Activated naive CD4-positive, alpha-beta T cell treated with anti-CD3 and anti-CD28 coated beads, Interleukin-2, amount 10 ng/mL, durations not matched to agents 7 days and 5 days (primary cell): ENCODE results near the gene TACR1.

Experiments used
- CTCF ChIA-PET: fragments of 350-600 bp; sonication (Branson Sonifier 250); formaldehyde crosslinking; loops from one replicate; lab custom pipeline; 2021; ENCODE audit warnings: antibody characterized with exemption; lab: Charles Lee
- DNase-seq: peaks from one replicate; pipeline ENCODE4 v3.0.0-alpha.2; 2020
- H3K27ac Mint-ChIP-seq: one replicate; pipeline ENCODE4 v1.8.0; 2021; ENCODE audit warnings: mild to moderate bottlenecking, moderate library complexity, mixed read lengths
- H3K27me3 Mint-ChIP-seq: one replicate; pipeline ENCODE4 v1.8.0; 2021; ENCODE audit warnings: mild to moderate bottlenecking, mixed read lengths
- H3K36me3 Mint-ChIP-seq: one replicate; pipeline ENCODE4 v1.8.0; 2021; ENCODE audit warnings: mixed read lengths
- H3K4me1 Mint-ChIP-seq: one replicate; pipeline ENCODE4 v1.8.0; 2021; ENCODE audit warnings: mixed read lengths
- H3K4me3 Mint-ChIP-seq: one replicate; pipeline ENCODE4 v1.8.0; 2021; ENCODE audit warnings: mild to moderate bottlenecking, moderate library complexity, mixed read lengths
- H3K9me3 Mint-ChIP-seq: one replicate; pipeline ENCODE4 v1.8.0; 2021; ENCODE audit warnings: mixed read lengths

TACR1 gene

DNA sequence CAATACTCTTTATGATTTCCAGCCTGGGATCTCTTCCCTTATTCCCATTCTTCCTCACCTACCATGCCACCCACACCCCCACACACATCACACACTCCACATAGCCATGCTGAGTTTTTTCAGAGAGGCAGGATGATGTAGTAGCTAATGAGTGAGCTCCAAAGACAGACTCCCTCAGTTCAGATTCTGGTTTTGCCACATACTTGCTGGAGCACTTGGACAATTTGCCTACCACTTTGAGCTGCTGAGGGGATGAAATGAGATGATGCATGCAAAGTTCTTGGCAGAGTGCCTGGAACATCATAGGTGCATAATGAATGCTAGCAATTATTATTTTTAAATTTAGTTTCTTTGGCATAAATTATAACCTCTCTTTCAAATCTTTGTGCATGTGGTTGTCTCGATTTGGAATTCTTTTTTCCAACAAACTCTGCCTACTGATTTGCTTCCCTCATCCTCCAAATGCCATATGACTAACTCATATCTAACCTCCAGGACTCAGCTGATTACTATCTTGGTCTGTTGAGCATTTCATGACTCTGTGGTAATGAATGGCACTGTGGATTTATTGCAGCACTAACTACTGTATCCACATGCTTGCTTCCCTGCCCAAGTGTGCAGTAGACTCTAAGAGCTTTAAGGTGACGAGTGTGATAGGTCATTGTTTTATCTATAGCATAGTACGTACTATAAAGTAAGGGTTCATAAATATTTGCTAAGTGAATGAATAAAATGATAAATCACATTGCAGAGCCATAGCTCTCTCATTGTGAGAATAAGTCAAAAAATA, 99.1 kb downstream of the TACR1 start:
- no peaks in the 10 kb centered on the region for H3K36me3 Mint-ChIP-seq
- no peak overlapping the region for H3K4me3 Mint-ChIP-seq
- H3K4me1 Mint-ChIP-seq = no peaks in the 10 kb centered on the region
- H3K9me3 Mint-ChIP-seq = peaks cover 3% of the 10 kb centered on the region
- CTCF ChIA-PET = no interaction called here
- no peak overlapping the region for H3K27ac Mint-ChIP-seq
- DNase-seq = no peak
- H3K27me3 Mint-ChIP-seq = peaks cover 12% of the 10 kb centered on the region

DNA sequence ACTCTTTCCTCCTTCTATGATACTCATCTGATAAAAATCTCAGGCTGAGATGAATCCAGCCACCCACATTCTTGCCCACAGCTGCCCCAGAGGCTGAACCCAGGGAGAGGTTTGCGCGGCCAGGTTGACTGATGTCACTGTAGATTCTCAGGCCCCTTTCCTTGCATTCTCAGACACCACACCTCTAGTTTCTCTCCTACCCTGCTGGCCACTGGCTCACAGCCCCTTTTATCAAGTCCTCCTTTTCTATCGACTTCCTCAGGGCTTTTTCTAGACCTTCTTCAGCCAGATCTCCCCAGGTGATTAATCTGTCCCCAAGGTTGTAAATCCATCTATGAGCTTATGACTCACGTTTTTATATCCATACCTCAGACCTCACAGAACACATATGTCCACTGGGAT, 99.8 kb downstream of the TACR1 start:
- H3K27me3 Mint-ChIP-seq = peaks cover 12% of the 10 kb centered on the region

DNA sequence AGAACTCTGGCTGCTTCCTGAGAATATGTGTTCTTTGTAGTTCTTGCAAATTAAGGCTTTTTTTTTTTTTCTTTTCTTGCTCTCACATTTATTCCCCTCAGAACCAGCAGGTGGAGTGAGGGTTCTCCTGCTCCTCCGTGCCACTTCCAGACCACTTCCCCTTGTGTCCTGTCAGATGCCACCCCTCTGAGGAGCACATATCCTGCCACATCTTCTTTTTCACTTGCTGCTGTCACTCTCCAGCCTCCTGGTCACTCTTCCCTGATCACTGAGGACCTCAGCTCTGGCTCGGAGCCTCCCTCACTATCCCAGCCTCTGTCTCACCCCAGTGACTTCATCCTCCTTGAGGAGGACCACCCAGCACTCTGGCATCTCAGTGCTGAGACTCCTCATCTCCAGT, 100.5 kb downstream of the TACR1 start:
- no peaks in the 10 kb centered on the region for H3K4me1 Mint-ChIP-seq
- peaks cover 3% of the 10 kb centered on the region for H3K9me3 Mint-ChIP-seq
- DNase-seq = no peak
- CTCF ChIA-PET = interaction anchor here (0.6 to 1.5 kb wide), 3 partner anchors 25 to 1098 kb away, joined by 3 read pairs; no protein-coding TSS in a partner anchor
- H3K27me3 Mint-ChIP-seq = peaks cover 12% of the 10 kb centered on the region
- H3K4me3 Mint-ChIP-seq = no peak overlapping the region
- no peak overlapping the region for H3K27ac Mint-ChIP-seq
- no peaks in the 10 kb centered on the region for H3K36me3 Mint-ChIP-seq

More for the DNA sequence above, 99.8 kb downstream of the TACR1 start:
- no peaks in the 10 kb centered on the region for H3K4me1 Mint-ChIP-seq
- H3K36me3 Mint-ChIP-seq = no peaks in the 10 kb centered on the region
- DNase-seq = no peak
- CTCF ChIA-PET = no interaction called here
- H3K4me3 Mint-ChIP-seq = no peak overlapping the region
- no peak overlapping the region for H3K27ac Mint-ChIP-seq
- H3K9me3 Mint-ChIP-seq = peaks cover 3% of the 10 kb centered on the region

DNA sequence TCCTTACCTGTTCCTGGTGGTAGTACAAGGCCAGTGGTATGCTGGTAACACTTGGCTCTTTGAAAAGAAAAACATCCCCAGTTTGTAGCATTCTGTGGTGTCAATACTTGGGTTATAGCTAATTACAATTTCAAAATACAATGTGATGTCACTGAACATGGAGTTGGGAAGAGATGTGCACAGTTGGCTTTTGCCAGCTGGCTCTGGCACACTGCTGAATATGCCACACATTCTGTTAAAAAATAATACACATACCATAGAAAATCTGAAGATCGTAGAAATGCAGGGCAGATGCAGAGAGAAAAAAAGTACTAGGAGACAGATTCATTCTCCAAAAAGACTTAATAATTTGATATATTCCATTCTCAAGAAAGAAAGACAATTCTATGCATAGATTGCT, 101.5 kb downstream of the TACR1 start:
- CTCF ChIA-PET = interaction anchor here (1.5 kb wide), 1 partner anchor 24 kb away, joined by 3 read pairs; no protein-coding TSS in a partner anchor
- H3K9me3 Mint-ChIP-seq = peaks cover 3% of the 10 kb centered on the region
- no peaks in the 10 kb centered on the region for H3K36me3 Mint-ChIP-seq
- no peaks in the 10 kb centered on the region for H3K4me1 Mint-ChIP-seq
- peaks cover 12% of the 10 kb centered on the region for H3K27me3 Mint-ChIP-seq
- no peak overlapping the region for H3K4me3 Mint-ChIP-seq
- no peak for DNase-seq
- H3K27ac Mint-ChIP-seq = no peak overlapping the region

DNA sequence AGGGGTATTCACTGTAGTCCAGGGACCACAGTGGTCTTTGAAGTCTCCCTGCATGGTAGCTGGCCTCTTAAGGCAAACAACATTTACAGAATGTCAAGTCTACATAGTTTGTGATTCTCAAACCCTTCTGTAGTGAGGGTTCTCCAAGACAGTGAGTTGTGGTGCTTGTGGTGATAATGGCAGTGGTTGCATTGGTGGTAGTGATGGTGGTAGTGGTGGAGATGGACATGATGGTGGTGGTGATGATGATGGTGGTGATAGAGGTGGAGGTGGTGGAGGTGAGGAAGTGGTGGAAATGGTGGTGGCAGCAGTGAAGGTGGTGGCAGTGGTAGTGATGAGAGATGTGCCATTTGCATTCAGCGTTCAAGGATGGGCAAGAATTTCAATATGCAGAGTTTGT, 104.9 kb downstream of the TACR1 start:
- Mint-ChIP-seq H3K27ac (no peak overlapping the region), H3K9me3 (no peaks in the 10 kb centered on the region), H3K36me3 (no peaks in the 10 kb centered on the region), H3K4me1 (no peaks in the 10 kb centered on the region), H3K27me3 (peaks cover 11% of the 10 kb centered on the region), H3K4me3 (no peak overlapping the region)
- no peak for DNase-seq
- CTCF ChIA-PET = no interaction called here

DNA sequence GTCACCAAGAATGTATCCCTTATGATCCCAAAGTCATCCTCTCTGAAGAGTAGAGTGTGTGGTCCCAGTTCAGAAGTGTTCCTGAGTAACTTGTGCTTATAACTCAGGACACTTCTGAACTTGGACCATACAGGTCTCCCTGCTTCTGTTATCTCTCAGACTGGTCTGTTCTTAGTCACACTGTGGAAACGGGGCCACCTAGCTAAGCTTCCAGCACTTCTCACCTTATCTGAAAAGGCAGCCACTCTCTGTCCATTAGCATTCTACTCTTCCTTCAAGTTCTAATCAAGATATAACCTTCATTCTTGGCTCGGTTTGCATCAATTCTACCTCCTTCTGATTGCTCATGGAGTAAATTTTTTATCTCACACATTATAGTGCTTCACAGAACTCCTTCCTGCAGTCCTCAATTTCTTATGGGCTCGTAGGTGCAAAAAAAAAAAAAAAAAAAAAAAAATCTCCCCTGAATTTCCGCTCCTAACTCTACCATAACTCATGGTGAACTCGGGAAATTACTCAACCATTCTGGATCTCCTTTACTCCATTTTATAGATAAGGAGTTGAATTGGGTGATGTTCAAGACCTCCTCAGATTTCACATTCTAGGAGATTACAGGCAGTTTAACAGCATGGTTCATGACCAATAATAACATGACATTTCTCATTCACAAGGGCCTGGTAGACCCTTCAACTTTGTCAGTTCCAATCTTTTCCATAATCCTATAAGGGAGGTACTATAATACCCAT, 108.4 kb downstream of the TACR1 start:
- Mint-ChIP-seq H3K4me3 (no peak overlapping the region), H3K36me3 (no peaks in the 10 kb centered on the region), H3K4me1 (no peaks in the 10 kb centered on the region), H3K9me3 (no peaks in the 10 kb centered on the region), H3K27ac (no peak overlapping the region), H3K27me3 (no peaks in the 10 kb centered on the region)
- CTCF ChIA-PET = no interaction called here
- no peak for DNase-seq

DNA sequence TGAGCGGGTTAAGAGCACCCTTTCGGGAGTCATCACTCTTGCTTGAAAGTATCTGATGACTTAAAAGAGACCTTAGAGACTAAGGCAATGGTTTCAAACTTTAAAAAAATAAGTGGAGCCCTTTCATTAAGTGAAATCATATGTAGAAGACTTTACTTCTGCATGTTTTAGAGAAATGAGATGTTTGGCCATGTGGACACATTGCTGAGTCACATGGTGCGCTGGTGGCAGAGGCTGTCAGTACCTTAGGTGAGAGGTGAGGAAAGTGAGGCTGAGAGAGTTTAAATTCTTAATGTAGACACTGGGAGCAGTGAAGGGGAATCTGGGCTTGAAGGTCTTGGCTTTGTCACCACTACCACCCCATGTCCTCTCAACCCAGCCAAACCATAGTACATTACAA, 109.8 kb downstream of the TACR1 start:
- Mint-ChIP-seq H3K9me3 (no peaks in the 10 kb centered on the region), H3K27ac (no peak overlapping the region), H3K4me1 (no peaks in the 10 kb centered on the region), H3K4me3 (no peak overlapping the region), H3K27me3 (no peaks in the 10 kb centered on the region), H3K36me3 (no peaks in the 10 kb centered on the region)
- CTCF ChIA-PET = interaction anchor here (1.1 kb wide), 1 partner anchor 25 kb away, joined by 5 read pairs; no protein-coding TSS in a partner anchor
- no peak for DNase-seq

DNA sequence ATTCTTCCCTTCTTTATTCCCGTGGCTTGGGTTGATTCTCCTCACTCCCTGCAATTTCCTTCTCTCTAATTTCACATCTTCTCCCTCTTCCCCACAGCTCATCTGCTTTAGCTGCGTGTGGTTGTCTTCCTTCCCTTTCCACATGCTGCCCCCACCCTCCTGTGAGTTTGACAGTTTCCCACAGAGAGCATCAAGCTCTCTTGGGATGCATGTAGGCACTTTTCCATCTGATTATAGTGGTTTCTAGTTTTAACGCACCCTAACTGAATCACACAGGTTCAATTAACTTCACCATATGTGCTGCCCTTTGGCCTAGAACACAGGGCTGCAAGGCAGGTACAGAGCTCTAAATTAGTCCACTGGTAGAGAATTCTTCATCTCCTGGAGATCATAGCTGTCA, 110.5 kb downstream of the TACR1 start:
- H3K27me3 Mint-ChIP-seq = no peaks in the 10 kb centered on the region
- H3K9me3 Mint-ChIP-seq = no peaks in the 10 kb centered on the region

DNA sequence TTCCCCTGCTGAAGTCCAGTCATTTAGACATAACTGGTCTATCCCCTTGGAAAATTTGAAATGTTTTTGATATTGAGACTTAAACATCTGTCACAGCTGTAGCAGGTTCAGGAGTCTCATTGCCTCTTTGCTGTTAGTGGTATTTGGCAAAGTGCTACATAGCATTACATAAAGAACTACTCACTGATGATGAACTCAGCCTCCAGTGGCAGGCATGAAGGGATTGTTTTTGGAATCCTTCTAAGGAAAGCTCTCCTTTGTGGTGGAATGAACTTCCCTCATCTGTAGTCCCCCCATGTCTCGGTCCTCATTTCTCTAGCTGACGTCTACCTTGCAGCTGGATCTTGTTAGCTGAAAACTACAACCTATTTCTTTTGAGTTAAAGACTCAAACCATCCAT, 111.6 kb downstream of the TACR1 start:
- DNase-seq = no peak
- H3K27me3 Mint-ChIP-seq = no peaks in the 10 kb centered on the region

More for the DNA sequence above, 110.5 kb downstream of the TACR1 start:
- Mint-ChIP-seq H3K4me1 (no peaks in the 10 kb centered on the region), H3K36me3 (no peaks in the 10 kb centered on the region), H3K27ac (no peak overlapping the region), H3K4me3 (no peak overlapping the region)
- no peak for DNase-seq
- CTCF ChIA-PET = interaction anchor here (1.1 kb wide), 1 partner anchor 25 kb away, joined by 5 read pairs; no protein-coding TSS in a partner anchor

DNA sequence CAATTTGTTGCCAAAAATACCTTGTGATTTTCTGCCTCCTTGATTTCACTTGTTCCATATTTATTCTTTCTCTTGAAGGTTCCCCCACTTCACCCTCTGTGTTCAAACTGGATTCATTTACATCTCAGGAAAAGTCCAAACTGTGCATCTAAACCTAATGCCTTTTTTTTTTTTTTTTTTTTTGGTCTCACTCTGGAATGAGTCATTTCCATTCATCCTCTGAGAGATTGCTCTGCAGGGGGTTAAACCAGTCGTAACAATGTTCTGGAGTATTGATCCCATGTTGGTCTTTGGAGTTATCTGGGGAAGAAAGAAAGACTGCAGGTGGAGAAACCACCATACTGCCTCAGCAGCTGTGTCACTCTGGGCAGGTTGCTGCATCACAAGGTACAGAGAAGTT, 119.7 kb downstream of the TACR1 start:
- CTCF ChIA-PET = no interaction called here
- H3K4me1 Mint-ChIP-seq = no peaks in the 10 kb centered on the region
- no peaks in the 10 kb centered on the region for H3K27me3 Mint-ChIP-seq
- peaks cover 3% of the 10 kb centered on the region for H3K9me3 Mint-ChIP-seq
- no peak for DNase-seq
- H3K27ac Mint-ChIP-seq = no peak overlapping the region
- H3K4me3 Mint-ChIP-seq = no peak overlapping the region
- no peaks in the 10 kb centered on the region for H3K36me3 Mint-ChIP-seq

More for the DNA sequence above, 111.6 kb downstream of the TACR1 start:
- no peaks in the 10 kb centered on the region for H3K4me1 Mint-ChIP-seq
- no peak overlapping the region for H3K4me3 Mint-ChIP-seq
- no peaks in the 10 kb centered on the region for H3K9me3 Mint-ChIP-seq
- CTCF ChIA-PET = no interaction called here
- no peaks in the 10 kb centered on the region for H3K36me3 Mint-ChIP-seq
- no peak overlapping the region for H3K27ac Mint-ChIP-seq

DNA sequence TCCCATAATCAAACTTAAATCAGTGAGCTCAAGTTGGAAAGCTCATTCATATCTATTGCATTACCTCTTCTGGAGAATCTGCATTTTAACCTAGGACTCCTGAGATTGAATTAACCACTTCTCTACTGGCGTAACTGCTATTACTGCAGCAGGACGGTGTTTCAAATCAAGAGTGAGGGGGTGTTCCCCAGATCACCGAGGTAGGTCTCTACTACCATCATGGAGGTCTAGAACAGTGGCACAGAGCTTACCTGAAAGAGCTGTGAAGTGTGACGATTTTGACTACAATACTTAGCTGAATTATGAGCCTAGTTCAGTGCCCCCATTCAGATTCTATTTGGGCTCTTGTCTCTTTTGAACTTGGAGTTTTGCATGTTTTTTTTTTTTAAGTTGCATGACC, 121.4 kb downstream of the TACR1 start:
- Mint-ChIP-seq H3K27ac (no peak overlapping the region), H3K27me3 (no peaks in the 10 kb centered on the region)

DNA sequence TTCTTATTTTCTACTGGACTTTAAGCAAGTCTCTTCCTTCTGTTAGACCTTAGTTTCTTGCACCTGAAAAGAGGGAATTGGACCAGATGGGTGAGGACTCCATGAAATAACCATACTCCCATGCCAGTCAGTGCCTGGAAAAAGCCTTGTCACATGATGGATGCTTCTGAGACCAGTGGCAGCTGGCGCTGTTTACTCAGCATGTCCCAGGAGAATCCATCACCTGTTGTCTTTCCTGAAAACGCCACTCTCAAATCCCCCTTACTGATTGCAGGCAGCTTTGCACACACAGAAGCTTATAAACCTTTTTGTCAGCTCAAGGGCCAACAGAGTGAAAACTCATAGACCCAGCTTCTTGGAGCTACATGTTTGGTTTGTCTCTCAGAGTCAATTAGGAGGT, 123.2 kb downstream of the TACR1 start:
- H3K27ac Mint-ChIP-seq = no peak overlapping the region
- no peaks in the 10 kb centered on the region for H3K9me3 Mint-ChIP-seq
- H3K4me1 Mint-ChIP-seq = no peaks in the 10 kb centered on the region
- CTCF ChIA-PET = interaction anchor here (1.9 to 4.4 kb wide), 2 partner anchors 8 to 11 kb away, joined by 4 to 24 read pairs; no protein-coding TSS in a partner anchor
- no peaks in the 10 kb centered on the region for H3K27me3 Mint-ChIP-seq
- no peak for DNase-seq
- H3K4me3 Mint-ChIP-seq = no peak overlapping the region
- no peaks in the 10 kb centered on the region for H3K36me3 Mint-ChIP-seq

More for the DNA sequence above, 121.4 kb downstream of the TACR1 start:
- CTCF ChIA-PET = interaction anchor here (0.9 to 4.4 kb wide), 3 partner anchors 10 to 163 kb away, joined by 3 to 24 read pairs (median 4); no protein-coding TSS in a partner anchor
- DNase-seq = no peak
- H3K36me3 Mint-ChIP-seq = no peaks in the 10 kb centered on the region
- H3K4me3 Mint-ChIP-seq = no peak overlapping the region
- H3K4me1 Mint-ChIP-seq = no peaks in the 10 kb centered on the region
- peaks cover 3% of the 10 kb centered on the region for H3K9me3 Mint-ChIP-seq

DNA sequence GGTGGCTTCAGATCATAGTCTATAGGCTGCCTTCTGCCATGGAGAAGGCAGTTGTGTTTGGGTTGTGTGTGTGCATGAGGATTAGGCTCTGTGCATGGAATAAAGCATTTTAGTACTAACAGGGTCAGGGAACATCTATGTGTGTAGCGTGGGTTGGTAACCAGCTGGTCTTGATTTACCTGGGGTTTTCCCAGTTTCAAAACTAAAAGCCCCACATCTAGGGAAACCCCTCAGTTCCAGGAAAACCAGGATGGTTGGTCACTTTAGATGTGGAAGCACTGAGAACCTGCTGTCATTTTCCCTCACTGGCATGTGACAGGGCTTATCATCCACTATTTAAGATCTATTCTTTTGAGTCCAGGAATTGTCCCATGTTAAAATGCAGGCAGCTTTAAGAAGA, 124.6 kb downstream of the TACR1 start:
- CTCF ChIA-PET = interaction anchor here (1.1 to 4.4 kb wide), 2 partner anchors 10 to 24 kb away, joined by 3 to 24 read pairs; no protein-coding TSS in a partner anchor
- Mint-ChIP-seq H3K27me3 (no peaks in the 10 kb centered on the region), H3K9me3 (no peaks in the 10 kb centered on the region), H3K27ac (no peak overlapping the region), H3K4me3 (no peak overlapping the region), H3K4me1 (no peaks in the 10 kb centered on the region), H3K36me3 (no peaks in the 10 kb centered on the region)
- no peak for DNase-seq

DNA sequence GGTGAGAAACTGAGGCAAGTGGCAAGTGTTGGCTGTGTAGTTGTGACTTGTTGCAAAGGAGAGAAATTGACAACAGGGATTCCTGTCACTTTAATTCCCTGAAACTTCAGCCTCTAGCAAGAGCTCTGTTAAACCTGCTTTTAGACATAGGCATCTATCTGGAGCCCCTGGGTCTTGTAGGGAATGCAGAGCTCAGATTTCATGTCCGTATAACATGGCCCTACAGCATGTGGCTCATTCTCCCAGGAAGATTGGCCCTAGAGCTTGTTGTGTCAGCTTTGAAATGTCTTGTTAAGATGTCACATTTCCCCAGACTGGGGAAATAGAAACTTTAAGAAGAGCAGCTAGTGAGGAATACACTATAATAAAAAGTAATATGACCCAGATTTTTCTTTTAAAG, 125.1 kb downstream of the TACR1 start:
- Mint-ChIP-seq H3K27me3 (no peaks in the 10 kb centered on the region), H3K27ac (no peak overlapping the region), H3K9me3 (no peaks in the 10 kb centered on the region), H3K4me1 (no peaks in the 10 kb centered on the region), H3K4me3 (no peak overlapping the region), H3K36me3 (no peaks in the 10 kb centered on the region)
- DNase-seq = no peak
- CTCF ChIA-PET = interaction anchor here (1.1 to 4.4 kb wide), 2 partner anchors 9 to 24 kb away, joined by 3 to 24 read pairs; no protein-coding TSS in a partner anchor
